HCT116 (cell line): Measurements from ENCODE around the gene RASGEF1C. TPM values are rescaled to one million over a fixed set of nuclear protein-coding genes. Genes with fewer than 3 reads are reported as not detected.

Source experiments
- ATAC-seq: fragments of 200-7000 bp; cut with Tn5 transposase; 2 replicates; pipeline ENCODE4 v1.9.1; 2020; ENCODE audit warnings: mild to moderate bottlenecking, moderate library complexity
- BruUV-seq: library from RNA; stranded (reverse); fragments of 400-500 nt; replicated peaks from 2 replicates; lab custom pipeline; 2021; lab: Mats Ljungman, UMichigan
- CTCF ChIA-PET: fragments of 300-600 bp; sonication (Branson Sonifier 250); formaldehyde crosslinking; loops from one replicate; lab custom pipeline; 2021; ENCODE audit warnings: antibody characterized with exemption; lab: Charles Lee
- POLR2A ChIA-PET: fragments of 300-600, 350-600 bp; sonication (Branson Sonifier 250); formaldehyde crosslinking; loops from one replicate; lab custom pipeline; 2021; ENCODE audit warnings: antibody characterized with exemption; lab: Charles Lee
- RAD21 ChIA-PET, 2 experiments: fragments of 300-600 bp; sonication (Branson Sonifier 250); formaldehyde crosslinking; loops; one replicate each; lab custom pipeline; 2023; ENCODE audit warnings: low total read pairs in 2 of 2; ENCODE audit not compliant: uncharacterized antibody in 2 of 2, unreplicated experiment in 2 of 2, low non-redundant PET in 1 of 2; lab: Charles Lee
- DNase-seq: peaks from one replicate; pipeline ENCODE4 v3.0.0-alpha.2; 2010; ENCODE audit warnings: low read depth, low spot score
- H2AFZ ChIP-seq: fragments of 200-600 bp; shearing (Covaris generic), sonication (generic); 2 replicates; pipeline ENCODE4 v1.6.1; 2017; ENCODE audit warnings: low read depth, mixed run types, mixed read lengths, antibody characterized with exemption, low read length; ENCODE audit not compliant: poor library complexity, severe bottlenecking
- H3K27ac ChIP-seq: 2 replicates; pipeline ENCODE4 v1.5.1; 2012; ENCODE audit warnings: low read depth, low read length
- H3K27me3 ChIP-seq: fragments of 200-600 bp; sonication (generic); 2 replicates; pipeline ENCODE4 v1.6.1; 2016; ENCODE audit warnings: mixed run types, low read length, mixed read lengths; ENCODE audit not compliant: insufficient read depth
- H3K36me3 ChIP-seq, 2 experiments: fragments of 200-500 bp in 1 of 2; fragments of 200-600 bp in 1 of 2; sonication (Bioruptor generic) in 1 of 2; sonication (generic) in 1 of 2; 2 replicates each; pipeline versions ENCODE4 v1.5.1 to v1.6.1; 2014 to 2016; ENCODE audit warnings: low read length in 2 of 2, inconsistent platforms in 1 of 2, mixed read lengths in 1 of 2, mixed run types in 1 of 2; ENCODE audit not compliant: insufficient read depth in 2 of 2, control insufficient read depth in 1 of 2
- H3K4me1 ChIP-seq, 2 experiments: fragments of 200-600 bp in 1 of 2; sonication (generic) in 1 of 2; 2 replicates each; pipeline versions ENCODE4 v1.5.1 to v1.6.1; 2012 to 2017; ENCODE audit warnings: low read length in 2 of 2, inconsistent platforms in 1 of 2, mild to moderate bottlenecking in 1 of 2, mixed read lengths in 1 of 2, mixed run types in 1 of 2, moderate library complexity in 1 of 2; ENCODE audit not compliant: insufficient read depth in 2 of 2, control insufficient read depth in 1 of 2
- H3K4me2 ChIP-seq: fragments of 200-600 bp; sonication (generic); 2 replicates; pipeline ENCODE4 v1.6.1; 2017; ENCODE audit warnings: mixed run types, low read length, mixed read lengths
- H3K4me3 ChIP-seq, 2 experiments: fragments of 200-600 bp in 1 of 2; sonication (generic) in 1 of 2; replicated peaks in 1 of 2; 2 replicates each; pipeline ENCODE4 v1.5.1; 2011 to 2016; ENCODE audit warnings: low read length in 2 of 2, control low read depth in 1 of 2, low read depth in 1 of 2, mild to moderate bottlenecking in 1 of 2, mixed read lengths in 1 of 2, mixed run types in 1 of 2
- H3K79me2 ChIP-seq: fragments of 200-600 bp; sonication (generic); 2 replicates; pipeline ENCODE4 v1.6.1; 2017; ENCODE audit warnings: mild to moderate bottlenecking, mixed run types, low read length, moderate library complexity, mixed read lengths; ENCODE audit not compliant: insufficient read depth
- H3K9ac ChIP-seq: fragments of 200-600 bp; sonication (generic); 2 replicates; pipeline ENCODE4 v1.6.1; 2016; ENCODE audit warnings: low read length, mixed read lengths
- H3K9me2 ChIP-seq: fragments of 200-600 bp; sonication (generic), shearing (Covaris generic); 2 replicates; pipeline ENCODE4 v1.6.1; 2017; ENCODE audit warnings: mixed run types, mild to moderate bottlenecking, moderate library complexity; ENCODE audit not compliant: insufficient read depth
- H3K9me3 ChIP-seq, 2 experiments: fragments of 200-500 bp in 1 of 2; fragments of 200-600 bp in 1 of 2; sonication (Bioruptor generic) in 1 of 2; sonication (generic) in 1 of 2; 2 replicates each; pipeline ENCODE4 v1.6.1; 2014 to 2017; ENCODE audit warnings: low read length in 2 of 2, mixed read lengths in 2 of 2, inconsistent platforms in 1 of 2, low read depth in 1 of 2, mild to moderate bottlenecking in 1 of 2, mixed run types in 1 of 2, moderate library complexity in 1 of 2; ENCODE audit not compliant: control insufficient read depth in 1 of 2, insufficient read depth in 1 of 2
- H4K20me1 ChIP-seq: fragments of 200-600 bp; sonication (generic), shearing (Covaris generic); 2 replicates; pipeline ENCODE4 v1.6.1; 2017; ENCODE audit warnings: mixed run types, mild to moderate bottlenecking, moderate library complexity; ENCODE audit not compliant: insufficient read depth
- CBX3 ChIP-seq: IDR thresholded peaks from 2 replicates; pipeline ENCODE4 v1.6.1; 2012; ENCODE audit warnings: low read depth
- EGR1 ChIP-seq: IDR thresholded peaks from 2 replicates; pipeline ENCODE4 v1.6.1; 2012; ENCODE audit warnings: low read depth
- EZH2 ChIP-seq: fragments of 200-600 bp; sonication (generic); IDR thresholded peaks from 2 replicates; pipeline ENCODE4 v1.6.1; 2017; ENCODE audit warnings: antibody characterized with exemption, mixed run types
- EZH2phosphoT487 ChIP-seq: fragments of 200-600 bp; IDR thresholded peaks from 2 replicates; pipeline ENCODE4 v1.6.1; 2018; ENCODE audit warnings: antibody characterized with exemption, borderline replicate concordance
- JUND ChIP-seq: IDR thresholded peaks from 2 replicates; pipeline ENCODE4 v1.6.1; 2012
- POLR2A ChIP-seq: IDR thresholded peaks from 2 replicates; pipeline ENCODE4 v1.7.0; 2011; ENCODE audit warnings: borderline replicate concordance; ENCODE audit not compliant: insufficient read depth, insufficient read length; ENCODE audit errors: extremely low read depth
- POLR2AphosphoS5 ChIP-seq: IDR thresholded peaks from 2 replicates; pipeline ENCODE4 v1.6.1; 2011; ENCODE audit warnings: mild to moderate bottlenecking, low read depth, low read length, moderate library complexity
- RAD21 ChIP-seq: IDR thresholded peaks from 2 replicates; pipeline ENCODE4 v1.6.1; 2012; ENCODE audit warnings: low read depth, mild to moderate bottlenecking
- TCF7L2 ChIP-seq: IDR thresholded peaks from 2 replicates; pipeline ENCODE4 v1.7.0; 2011; ENCODE audit warnings: borderline replicate concordance, inconsistent platforms; ENCODE audit not compliant: insufficient read depth, insufficient read length; ENCODE audit errors: extremely low read depth
- YY1 ChIP-seq: IDR thresholded peaks from 2 replicates; pipeline ENCODE4 v1.6.1; 2011; ENCODE audit warnings: low read length, low read depth, moderate library complexity, mild to moderate bottlenecking; ENCODE audit not compliant: insufficient replicate concordance; ENCODE audit errors: extremely low read depth
- ZFX ChIP-seq: fragments of 450-650 bp; IDR thresholded peaks from 2 replicates; pipeline ENCODE4 v1.6.1; 2017
- ZNF274 ChIP-seq: fragments of 200-500 bp; sonication (Bioruptor generic); IDR thresholded peaks from 2 replicates; pipeline ENCODE4 v1.6.1; 2014; ENCODE audit warnings: mild to moderate bottlenecking, low read depth, low read length, inconsistent platforms
- intact Hi-C: fragments of 100-400 bp; cut with micrococcal nuclease; formaldehyde crosslinking; loops from 2 replicates; pipeline ENCODE4 v1.10.0; 2022
- total RNA-seq: library from RNA; stranded (reverse); gene quantifications from one replicate; pipeline ENCODE4 v1.2.1, GENCODE V29; 2021; ENCODE audit not compliant: unreplicated experiment
- TF ChIP-seq, protein P1 (sequence below): IDR thresholded peaks from 2 replicates; pipeline ENCODE4 v1.6.1; 2012
- TF ChIP-seq, protein P2 (sequence below): IDR thresholded peaks from 2 replicates; pipeline ENCODE4 v1.6.1; 2012
- TF ChIP-seq, protein P3 (sequence below): IDR thresholded peaks from 2 replicates; pipeline ENCODE4 v1.6.1; 2011; ENCODE audit warnings: mild to moderate bottlenecking, low read length, moderate library complexity; ENCODE audit not compliant: insufficient replicate concordance; ENCODE audit errors: extremely low read depth

RASGEF1C gene
- total RNA-seq, 1 experiment from 2014 or later: 1.2 TPM

DNA sequence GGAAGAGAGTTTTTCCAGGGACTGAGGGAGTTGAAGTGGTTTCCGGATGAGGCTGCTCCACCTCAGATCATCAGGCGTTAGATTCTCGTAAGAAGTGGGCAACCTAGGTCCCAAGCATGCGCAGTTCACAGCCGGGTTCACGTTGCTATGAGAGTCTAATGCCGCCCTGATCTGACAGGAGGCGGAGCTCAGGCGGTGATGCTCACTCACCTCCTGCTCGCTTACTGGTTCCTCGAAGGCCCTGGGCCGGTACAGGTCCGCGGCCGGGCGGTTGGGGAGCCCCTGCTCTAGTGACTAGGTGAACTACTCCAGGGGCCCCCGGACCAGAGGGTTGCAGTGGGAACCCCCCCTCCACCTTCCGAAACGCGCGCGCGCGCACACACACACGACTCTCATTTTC, 136.5 kb downstream of the RASGEF1C start:
- Histone ChIP-seq H4K20me1 (no peaks in the 10 kb centered on the region), H2AFZ (peak overlapping the region; percentile 32), H3K36me3 (no peaks in the 10 kb centered on the region), H3K9ac (no peak overlapping the region), H3K4me2 (no peak overlapping the region), H3K4me3 (no peak overlapping the region), H3K4me1 (peaks cover 6 to 25% of the 10 kb centered on the region in 2 experiments; a peak in 3 of 4 replicates), H3K27me3 (no peaks in the 10 kb centered on the region), H3K9me2 (no peaks in the 10 kb centered on the region), H3K9me3 (peaks cover 0 to 7% of the 10 kb centered on the region in 2 experiments; a peak in 1 of 4 replicates), H3K27ac (no peak overlapping the region), H3K79me2 (peaks cover 36% of the 10 kb centered on the region)
- intact Hi-C loops: loop anchor here (5.0 kb wide), 1 partner anchor 215 kb away; the partner anchor contains the start of gene MRNIP
- BruUV-seq: no TSS peak
- TF ChIP-seq ZNF274: no peak
- TF ChIP-seq RAD21: no peak
- TF ChIP-seq EZH2: no peak
- TF ChIP-seq TCF7L2: no peak
- TF ChIP-seq JUND: no peak
- no peak for TF ChIP-seq EGR1
- no peak for TF ChIP-seq ZFX
- no peak for TF ChIP-seq EZH2phosphoT487
- RAD21 ChIA-PET: no interaction called here
- POLR2A ChIA-PET: no interaction called here
- CTCF ChIA-PET: no interaction called here
- ATAC-seq (no peak), DNase-seq (no peak)

DNA sequence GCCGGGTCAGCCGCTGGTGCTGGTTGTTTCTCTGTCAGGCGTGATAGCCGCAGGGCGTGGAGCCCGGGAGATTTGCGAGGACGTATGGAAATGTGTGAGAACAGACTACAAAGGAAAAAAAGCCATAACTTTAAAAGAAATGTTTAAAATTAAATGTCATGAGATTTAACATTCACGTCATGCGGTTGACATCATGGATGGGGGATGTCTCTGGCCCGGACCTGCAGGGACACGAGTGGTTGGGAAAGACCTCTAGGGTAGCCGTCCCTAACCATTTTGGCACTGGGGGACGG, 136.8 kb downstream of the RASGEF1C start:
- Histone ChIP-seq H2AFZ (peak overlapping the region; percentile 32), H4K20me1 (no peaks in the 10 kb centered on the region), H3K27me3 (no peaks in the 10 kb centered on the region)
- CTCF ChIA-PET: no interaction called here
- BruUV-seq: no TSS peak
- no peak for TF ChIP-seq POLR2A
- TF ChIP-seq, protein P1, sequence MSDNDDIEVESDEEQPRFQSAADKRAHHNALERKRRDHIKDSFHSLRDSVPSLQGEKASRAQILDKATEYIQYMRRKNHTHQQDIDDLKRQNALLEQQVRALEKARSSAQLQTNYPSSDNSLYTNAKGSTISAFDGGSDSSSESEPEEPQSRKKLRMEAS: no peak
- no peak for TF ChIP-seq JUND
- TF ChIP-seq, protein P2, sequence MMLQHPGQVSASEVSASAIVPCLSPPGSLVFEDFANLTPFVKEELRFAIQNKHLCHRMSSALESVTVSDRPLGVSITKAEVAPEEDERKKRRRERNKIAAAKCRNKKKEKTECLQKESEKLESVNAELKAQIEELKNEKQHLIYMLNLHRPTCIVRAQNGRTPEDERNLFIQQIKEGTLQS: no peak
- TF ChIP-seq POLR2AphosphoS5: no peak
- TF ChIP-seq EGR1: no peak
- TF ChIP-seq, protein P3, sequence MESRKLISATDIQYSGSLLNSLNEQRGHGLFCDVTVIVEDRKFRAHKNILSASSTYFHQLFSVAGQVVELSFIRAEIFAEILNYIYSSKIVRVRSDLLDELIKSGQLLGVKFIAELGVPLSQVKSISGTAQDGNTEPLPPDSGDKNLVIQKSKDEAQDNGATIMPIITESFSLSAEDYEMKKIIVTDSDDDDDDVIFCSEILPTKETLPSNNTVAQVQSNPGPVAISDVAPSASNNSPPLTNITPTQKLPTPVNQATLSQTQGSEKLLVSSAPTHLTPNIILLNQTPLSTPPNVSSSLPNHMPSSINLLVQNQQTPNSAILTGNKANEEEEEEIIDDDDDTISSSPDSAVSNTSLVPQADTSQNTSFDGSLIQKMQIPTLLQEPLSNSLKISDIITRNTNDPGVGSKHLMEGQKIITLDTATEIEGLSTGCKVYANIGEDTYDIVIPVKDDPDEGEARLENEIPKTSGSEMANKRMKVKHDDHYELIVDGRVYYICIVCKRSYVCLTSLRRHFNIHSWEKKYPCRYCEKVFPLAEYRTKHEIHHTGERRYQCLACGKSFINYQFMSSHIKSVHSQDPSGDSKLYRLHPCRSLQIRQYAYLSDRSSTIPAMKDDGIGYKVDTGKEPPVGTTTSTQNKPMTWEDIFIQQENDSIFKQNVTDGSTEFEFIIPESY: no peak
- no peak for TF ChIP-seq EZH2phosphoT487
- TF ChIP-seq YY1: no peak
- no peak for TF ChIP-seq CBX3
- TF ChIP-seq, all 23 proteins: peak for 0
- H3K27ac ChIP-seq: no peak overlapping the region
- H3K9me3 ChIP-seq: peaks cover 0 to 7% of the 10 kb centered on the region in 2 experiments; a peak in 1 of 4 replicates
- intact Hi-C loops: loop anchor here (5.0 kb wide), 1 partner anchor 215 kb away; the partner anchor contains the start of gene MRNIP
- ChIA-PET RAD21 (no interaction called here), POLR2A (no interaction called here)
- H3K4me1 ChIP-seq: peaks cover 6 to 25% of the 10 kb centered on the region in 2 experiments; a peak in 3 of 4 replicates
- H3K36me3 ChIP-seq: no peaks in the 10 kb centered on the region
- H3K4me3 ChIP-seq: no peak overlapping the region
- DNase-seq (no peak), ATAC-seq (no peak)
- no peaks in the 10 kb centered on the region for H3K9me2 ChIP-seq
- H3K79me2 ChIP-seq: peaks cover 38% of the 10 kb centered on the region
- peak overlapping the region; percentile 82 for H3K4me2 ChIP-seq
- H3K9ac ChIP-seq: no peak overlapping the region
